ENCODE data around the gene CIC.

- TF ChIP-seq, protein P1, sequence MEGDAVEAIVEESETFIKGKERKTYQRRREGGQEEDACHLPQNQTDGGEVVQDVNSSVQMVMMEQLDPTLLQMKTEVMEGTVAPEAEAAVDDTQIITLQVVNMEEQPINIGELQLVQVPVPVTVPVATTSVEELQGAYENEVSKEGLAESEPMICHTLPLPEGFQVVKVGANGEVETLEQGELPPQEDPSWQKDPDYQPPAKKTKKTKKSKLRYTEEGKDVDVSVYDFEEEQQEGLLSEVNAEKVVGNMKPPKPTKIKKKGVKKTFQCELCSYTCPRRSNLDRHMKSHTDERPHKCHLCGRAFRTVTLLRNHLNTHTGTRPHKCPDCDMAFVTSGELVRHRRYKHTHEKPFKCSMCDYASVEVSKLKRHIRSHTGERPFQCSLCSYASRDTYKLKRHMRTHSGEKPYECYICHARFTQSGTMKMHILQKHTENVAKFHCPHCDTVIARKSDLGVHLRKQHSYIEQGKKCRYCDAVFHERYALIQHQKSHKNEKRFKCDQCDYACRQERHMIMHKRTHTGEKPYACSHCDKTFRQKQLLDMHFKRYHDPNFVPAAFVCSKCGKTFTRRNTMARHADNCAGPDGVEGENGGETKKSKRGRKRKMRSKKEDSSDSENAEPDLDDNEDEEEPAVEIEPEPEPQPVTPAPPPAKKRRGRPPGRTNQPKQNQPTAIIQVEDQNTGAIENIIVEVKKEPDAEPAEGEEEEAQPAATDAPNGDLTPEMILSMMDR (IDR thresholded peaks at IDR 0.05; ENCODE audit: low read length) = no peak
- TF ChIP-seq EZH2phosphoT487 (IDR thresholded peaks at IDR 0.05; ENCODE audit: low read length) (no peak), EZH2 (optimal IDR thresholded peaks at IDR 0.05; ENCODE audit: low read depth, low read length) (no peak)
Measured at GRCh38 chr19:42316223-42317211, 47.5 kb downstream of the CIC start.
